Lung (tissue), 12 donors: ENCODE results near the gene PPP1R12C. TPM values are rescaled to one million over a fixed set of nuclear protein-coding genes. Genes with fewer than 3 reads are reported as not detected.

Experiments used
- ATAC-seq: fragments of 200-7000 bp; cut with Tn5 transposase; one replicate; pipeline ENCODE4 v1.9.1; 2020; ENCODE audit warnings: moderate number of reproducible peaks; ENCODE audit not compliant: insufficient read depth, low FRiP score
- DNase-seq, 3 donors: peaks; one replicate each; pipeline ENCODE4 v3.0.0-alpha.2; 2013 to 2017
- H3K27ac ChIP-seq, 2 donors: one replicate each; pipeline ENCODE4 v1.5.1; 2013; ENCODE audit warnings: mild to moderate bottlenecking in 2 of 2, moderate library complexity in 2 of 2, control low read depth in 1 of 2, inconsistent platforms in 1 of 2, low read depth in 1 of 2, low read length in 1 of 2
- H3K27me3 ChIP-seq, 3 donors: one replicate each; pipeline ENCODE4 v1.5.1; 2013; ENCODE audit warnings: low read length in 2 of 3; ENCODE audit not compliant: control insufficient read depth in 3 of 3, insufficient read depth in 3 of 3
- H3K36me3 ChIP-seq, 4 donors: one replicate each; pipeline ENCODE4 v1.5.1; 2013; ENCODE audit warnings: low read length in 4 of 4, mild to moderate bottlenecking in 1 of 4, moderate library complexity in 1 of 4; ENCODE audit not compliant: control insufficient read depth in 4 of 4, insufficient read depth in 4 of 4
- H3K4me1 ChIP-seq, 5 donors: one replicate each; pipeline ENCODE4 v1.5.1; 2013; ENCODE audit warnings: low read length in 5 of 5, mild to moderate bottlenecking in 2 of 5, moderate library complexity in 1 of 5; ENCODE audit not compliant: control insufficient read depth in 5 of 5, insufficient read depth in 5 of 5
- H3K4me3 ChIP-seq: one replicate; pipeline ENCODE4 v1.5.1; 2013; ENCODE audit warnings: mild to moderate bottlenecking, control low read depth, moderate library complexity
- H3K9ac ChIP-seq, 2 donors: one replicate each; pipeline ENCODE4 v1.5.1; 2013; ENCODE audit warnings: low read length in 2 of 2, control low read depth in 1 of 2; ENCODE audit not compliant: insufficient read depth in 1 of 2
- H3K9me3 ChIP-seq, 4 donors: one replicate each; pipeline ENCODE4 v1.5.1; 2013; ENCODE audit warnings: low read length in 3 of 4, mild to moderate bottlenecking in 1 of 4, moderate library complexity in 1 of 4; ENCODE audit not compliant: control insufficient read depth in 4 of 4, insufficient read depth in 3 of 4
- WGBS, 2 donors: extraction: QIAGEN DNeasy Blood & Tissue Kit; methylation state at CpG; one replicate each; pipeline ENCODE4 v1.1.7; 2013; 5-methylcytosine and 5-hydroxymethylcytosine counted together
- polyA plus RNA-seq, 2 donors: library from polyadenylated mRNA; stranded (reverse); fragments of 200-250 nt; gene quantifications; one replicate each; pipeline ENCODE4 v1.2.1, GENCODE V29; 2013
- total RNA-seq, 2 donors: library from RNA; depleted of rRNA in 1 of 2; stranded (reverse); fragments of >200 nt in 1 of 2; gene quantifications; one replicate each; pipeline ENCODE4 v1.2.1, GENCODE V29; 2014 to 2021
- TF ChIP-seq, protein P1 (sequence below): IDR thresholded peaks from 2 replicates; pipeline ENCODE4 v1.5.1; 2012; ENCODE audit warnings: mild to moderate bottlenecking; ENCODE audit errors: control extremely low read depth, extremely low read depth
- donor health status: control.
- donor health status: control.
- donor health status: Bipolar disorder and iron deficiency.
- donor health status: healthy.
- donor health status: DM: yes; HTN: yes; CAD: no.

The PPP1R12C gene
- total and polyA plus RNA-seq, 4 donors: 47.4 to 163 (median 111) TPM

DNA sequence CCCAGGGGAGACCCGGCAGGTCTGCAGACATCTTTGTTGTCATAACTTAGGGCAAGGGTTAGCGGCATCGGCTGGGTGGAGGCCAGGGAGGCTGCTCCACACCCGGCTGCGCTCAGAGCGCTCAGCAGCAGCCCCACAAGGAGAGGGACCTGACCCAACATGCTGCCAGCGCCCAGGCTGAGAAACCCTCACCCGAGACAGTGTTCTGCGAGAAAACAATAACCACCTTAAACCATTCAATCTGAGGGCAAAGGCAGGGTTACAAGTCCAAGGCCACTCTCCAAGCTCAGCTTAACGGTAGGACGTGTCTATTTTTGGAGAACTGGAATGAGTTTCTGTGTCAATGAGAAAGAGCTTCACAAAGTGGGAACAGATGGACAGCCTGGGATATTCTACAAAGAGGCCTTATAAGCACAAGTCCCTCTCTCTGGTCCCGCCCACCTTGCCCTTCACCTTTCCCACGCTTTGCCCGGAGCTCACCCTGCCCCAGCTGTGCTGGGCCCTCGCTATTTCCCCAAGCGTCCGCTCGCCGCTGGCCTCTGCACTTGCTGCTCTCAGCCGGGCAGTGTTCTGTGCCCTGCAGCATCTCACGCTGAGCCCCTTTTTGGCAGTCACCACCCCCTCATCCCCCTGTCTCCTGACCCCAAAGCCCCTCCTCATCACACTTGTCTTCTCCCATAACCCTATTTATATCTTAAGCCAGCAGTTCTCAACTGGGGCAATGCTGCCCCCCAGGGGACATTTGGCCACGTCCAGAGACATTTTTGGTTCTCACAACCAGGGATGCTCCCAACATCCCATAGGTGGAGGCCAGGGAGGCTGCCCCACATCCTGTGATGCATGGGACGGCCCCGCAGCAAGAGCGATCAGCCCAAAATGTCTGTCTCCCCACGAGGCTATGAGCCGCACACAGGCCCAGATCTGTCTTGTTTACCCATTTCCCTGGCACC, 17.6 kb downstream of the PPP1R12C start:
- TF ChIP-seq, protein P1, sequence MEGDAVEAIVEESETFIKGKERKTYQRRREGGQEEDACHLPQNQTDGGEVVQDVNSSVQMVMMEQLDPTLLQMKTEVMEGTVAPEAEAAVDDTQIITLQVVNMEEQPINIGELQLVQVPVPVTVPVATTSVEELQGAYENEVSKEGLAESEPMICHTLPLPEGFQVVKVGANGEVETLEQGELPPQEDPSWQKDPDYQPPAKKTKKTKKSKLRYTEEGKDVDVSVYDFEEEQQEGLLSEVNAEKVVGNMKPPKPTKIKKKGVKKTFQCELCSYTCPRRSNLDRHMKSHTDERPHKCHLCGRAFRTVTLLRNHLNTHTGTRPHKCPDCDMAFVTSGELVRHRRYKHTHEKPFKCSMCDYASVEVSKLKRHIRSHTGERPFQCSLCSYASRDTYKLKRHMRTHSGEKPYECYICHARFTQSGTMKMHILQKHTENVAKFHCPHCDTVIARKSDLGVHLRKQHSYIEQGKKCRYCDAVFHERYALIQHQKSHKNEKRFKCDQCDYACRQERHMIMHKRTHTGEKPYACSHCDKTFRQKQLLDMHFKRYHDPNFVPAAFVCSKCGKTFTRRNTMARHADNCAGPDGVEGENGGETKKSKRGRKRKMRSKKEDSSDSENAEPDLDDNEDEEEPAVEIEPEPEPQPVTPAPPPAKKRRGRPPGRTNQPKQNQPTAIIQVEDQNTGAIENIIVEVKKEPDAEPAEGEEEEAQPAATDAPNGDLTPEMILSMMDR: no peak
- peaks cover 0 to 3% (median 0%) of the 10 kb centered on the region in 5 donors for H3K4me1 ChIP-seq
- H3K27me3 ChIP-seq: no peaks in the 10 kb centered on the region
- H3K27ac ChIP-seq: no peak overlapping the region
- WGBS, 2 donors: 90 to 91% methylated on average over 27 of the region's 27 CpGs
- H3K4me3 ChIP-seq: no peak overlapping the region
- H3K9me3 ChIP-seq: peaks cover 0 to 4% (median under 1%) of the 10 kb centered on the region in 4 donors
- DNase-seq (no peak), ATAC-seq (no peak)
- H3K9ac ChIP-seq: no peak overlapping the region
- H3K36me3 ChIP-seq: peaks cover 12 to 50% (median 19%) of the 10 kb centered on the region in 4 donors

DNA sequence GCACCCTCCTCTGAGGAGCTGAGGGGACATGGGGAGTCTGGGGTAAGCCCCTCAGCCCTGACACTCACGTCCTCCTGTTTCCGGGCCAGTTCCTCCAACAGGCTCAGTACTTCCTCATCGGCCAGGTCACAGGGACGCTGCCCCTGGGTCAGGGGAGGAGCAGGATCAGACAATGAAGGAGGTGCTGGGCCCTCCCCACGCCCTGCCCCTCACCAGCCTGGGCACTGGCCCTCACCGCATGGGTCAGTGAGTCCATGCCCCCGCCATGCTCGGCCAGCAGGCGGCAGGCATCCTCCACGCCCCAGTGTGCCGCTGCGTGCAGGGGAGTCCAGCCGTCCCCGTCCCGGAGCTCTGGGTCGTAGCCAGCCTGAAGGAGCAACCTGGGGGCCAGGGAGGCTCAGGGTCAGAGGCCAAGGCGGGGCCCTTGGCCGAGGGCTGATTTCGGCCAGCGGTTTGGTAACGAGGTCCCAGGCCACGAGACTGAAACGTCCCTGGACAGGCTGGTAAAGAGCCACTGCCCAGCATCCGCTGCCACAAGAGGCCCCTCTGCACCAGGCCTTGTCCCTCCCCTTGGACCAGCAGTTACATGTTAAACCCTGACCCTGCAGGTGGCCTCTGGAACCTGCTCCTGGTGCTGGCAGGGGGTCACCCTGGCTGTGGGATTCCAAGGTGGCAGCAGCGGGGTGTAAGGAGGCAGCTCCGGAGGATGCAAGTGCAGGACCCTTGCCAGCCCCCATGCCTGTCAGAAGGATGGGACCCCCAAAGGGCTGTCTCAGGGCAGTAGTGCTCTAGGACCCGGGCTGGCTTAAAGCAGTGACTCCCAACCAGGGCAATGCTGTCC, 18.5 kb downstream of the PPP1R12C start:
- Histone ChIP-seq H3K36me3 (peaks cover 16 to 57% (median 20%) of the 10 kb centered on the region in 4 donors), H3K27ac (no peak overlapping the region), H3K9me3 (peaks cover 0 to 4% (median under 1%) of the 10 kb centered on the region in 4 donors), H3K9ac (no peak overlapping the region), H3K4me3 (no peak overlapping the region), H3K27me3 (no peaks in the 10 kb centered on the region), H3K4me1 (peaks cover 0 to 3% (median 0%) of the 10 kb centered on the region in 5 donors)
- TF ChIP-seq, protein P1: no peak
- 86 to 87% methylated on average over 24 to 27 of the region's 27 CpGs for WGBS, 2 donors
- no peak for ATAC-seq
- no peak for DNase-seq

DNA sequence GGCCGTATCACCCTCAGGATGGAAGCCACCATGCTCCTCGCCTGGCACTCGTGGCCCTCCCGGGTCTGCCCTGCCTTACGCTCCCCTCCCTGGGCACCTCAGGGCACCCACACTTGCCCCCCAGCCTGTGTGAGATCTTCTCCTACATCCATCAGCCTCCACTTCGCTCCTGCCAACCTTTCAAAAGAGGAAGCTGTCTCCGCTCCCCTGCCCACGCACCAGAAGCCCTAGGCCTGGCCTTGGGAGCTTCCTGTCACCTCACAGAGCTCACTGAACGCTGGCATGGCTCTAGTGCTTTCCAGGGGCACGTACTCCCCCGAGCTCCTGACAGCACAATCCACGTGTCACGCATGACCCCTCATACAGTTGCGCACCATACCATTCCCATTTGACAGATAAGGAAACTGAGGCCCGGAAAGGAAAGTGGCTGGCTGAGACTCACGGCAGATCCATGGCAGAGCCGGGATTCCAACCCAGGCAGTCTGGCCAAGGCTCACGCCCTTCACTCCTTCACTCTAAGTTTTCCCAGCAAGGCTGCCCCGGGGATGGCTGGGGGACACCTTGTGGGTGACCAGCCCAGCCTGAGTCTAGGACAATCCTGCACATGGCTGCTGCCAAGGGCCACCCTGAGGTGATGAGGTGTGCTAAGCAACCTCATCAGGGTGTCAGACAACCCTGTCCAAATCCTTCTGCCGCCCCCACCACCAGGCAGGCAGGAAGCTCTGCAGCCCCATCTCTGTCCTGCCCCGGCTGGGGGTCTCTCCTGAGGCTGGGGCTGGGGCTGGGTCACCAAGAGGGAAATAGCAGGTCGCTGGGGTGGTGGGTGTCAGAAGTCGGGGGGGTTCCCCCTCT, 19.3 kb downstream of the PPP1R12C start:
- Histone ChIP-seq H3K9me3 (peaks cover 0 to under 1% (median 0%) of the 10 kb centered on the region in 4 donors), H3K9ac (no peak overlapping the region), H3K4me1 (peaks cover 0 to 3% (median 0%) of the 10 kb centered on the region in 5 donors), H3K36me3 (peaks cover 14 to 53% (median 16%) of the 10 kb centered on the region in 4 donors), H3K4me3 (no peak overlapping the region), H3K27ac (no peak overlapping the region), H3K27me3 (no peaks in the 10 kb centered on the region)
- ATAC-seq (no peak), DNase-seq (no peak)
- TF ChIP-seq, protein P1: no peak
- WGBS, 2 donors: 77 to 90% methylated on average over 22 to 23 of the region's 23 CpGs
